Measurements from ENCODE around the gene CCT7. TPM values are rescaled to one million over a fixed set of nuclear protein-coding genes. Genes with fewer than 3 reads are reported as not detected.

The CCT7 gene
- total RNA-seq, 1 experiment from 2014 or later = 648 TPM

GRCh38 chr2:73217160-73217559 lies 16.9 kb upstream of the CCT7 start:
- Histone ChIP-seq H3K9me3 (ENCODE audit: low read depth, low read length, poor library complexity, severe bottlenecking) (no peaks in the 10 kb centered on the region), H3K27me3 (replicated peaks; ENCODE audit: insufficient read depth, low read depth, low read length, poor library complexity) (no peaks in the 10 kb centered on the region), H3K36me3 (ENCODE audit: insufficient read depth, low read length, poor library complexity, severe bottlenecking) (peaks cover 14% of the 10 kb centered on the region), H3K4me1 (ENCODE audit: insufficient read depth, low read length, poor library complexity, severe bottlenecking) (peaks cover 6% of the 10 kb centered on the region), H3K4me3 (ENCODE audit: low read depth, low read length, poor library complexity, severe bottlenecking) (no peak overlapping the region), H3K27ac (ENCODE audit: low read depth, low read length, poor library complexity, severe bottlenecking) (no peak overlapping the region)
- CTCF ChIA-PET = no interaction called here
- DNase-seq (ENCODE audit: low spot score) = no peak
- intact Hi-C loops (cut with micrococcal nuclease; ENCODE audit: unreplicated experiment) = no loop called here
- POLR2A ChIA-PET (ENCODE audit: low non-redundant PET) = no interaction called here
- TF ChIP-seq CTCF (conservative IDR thresholded peaks at IDR 0.05; ENCODE audit: low read depth, low read length) = no peak
- no peak for TF ChIP-seq EZH2 (IDR thresholded peaks at IDR 0.05; ENCODE audit: borderline replicate concordance, low read depth, low read length, poor library complexity, severe bottlenecking)
- no TSS peak for BruUV-seq (replicated peaks)

- Histone ChIP-seq H3K4me1 (ENCODE audit: insufficient read depth, low read length, poor library complexity, severe bottlenecking) (peaks cover 6% of the 10 kb centered on the region), H3K27ac (ENCODE audit: low read depth, low read length, poor library complexity, severe bottlenecking) (no peak overlapping the region), H3K36me3 (ENCODE audit: insufficient read depth, low read length, poor library complexity, severe bottlenecking) (peaks cover 15% of the 10 kb centered on the region), H3K9me3 (ENCODE audit: low read depth, low read length, poor library complexity, severe bottlenecking) (no peaks in the 10 kb centered on the region), H3K4me3 (ENCODE audit: low read depth, low read length, poor library complexity, severe bottlenecking) (no peak overlapping the region), H3K27me3 (replicated peaks; ENCODE audit: insufficient read depth, low read depth, low read length, poor library complexity) (no peaks in the 10 kb centered on the region)
- TF ChIP-seq CTCF (conservative IDR thresholded peaks at IDR 0.05; ENCODE audit: low read depth, low read length) = no peak
- no peak for TF ChIP-seq EZH2 (IDR thresholded peaks at IDR 0.05; ENCODE audit: borderline replicate concordance, low read depth, low read length, poor library complexity, severe bottlenecking)
- DNase-seq (ENCODE audit: low spot score) = no peak
- ChIA-PET POLR2A (ENCODE audit: low non-redundant PET) (no interaction called here), CTCF (no interaction called here)
- intact Hi-C loops (cut with micrococcal nuclease; ENCODE audit: unreplicated experiment) = no loop called here
- no TSS peak for BruUV-seq (replicated peaks)
These were observed 16.3 kb upstream of the CCT7 start for GRCh38 chr2:73217826-73218225.

GRCh38 chr2:73218298-73218697 lies 15.8 kb upstream of the CCT7 start:
- DNase-seq (ENCODE audit: low spot score) = no peak
- CTCF ChIA-PET = no interaction called here
- intact Hi-C loops (cut with micrococcal nuclease; ENCODE audit: unreplicated experiment) = no loop called here
- Histone ChIP-seq H3K4me3 (ENCODE audit: low read depth, low read length, poor library complexity, severe bottlenecking) (no peak overlapping the region), H3K9me3 (ENCODE audit: low read depth, low read length, poor library complexity, severe bottlenecking) (no peaks in the 10 kb centered on the region), H3K27ac (ENCODE audit: low read depth, low read length, poor library complexity, severe bottlenecking) (no peak overlapping the region), H3K27me3 (replicated peaks; ENCODE audit: insufficient read depth, low read depth, low read length, poor library complexity) (no peaks in the 10 kb centered on the region), H3K4me1 (ENCODE audit: insufficient read depth, low read length, poor library complexity, severe bottlenecking) (peaks cover 6% of the 10 kb centered on the region), H3K36me3 (ENCODE audit: insufficient read depth, low read length, poor library complexity, severe bottlenecking) (peaks cover 15% of the 10 kb centered on the region)
- POLR2A ChIA-PET (ENCODE audit: low non-redundant PET) = no interaction called here
- TF ChIP-seq EZH2 (IDR thresholded peaks at IDR 0.05; ENCODE audit: borderline replicate concordance, low read depth, low read length, poor library complexity, severe bottlenecking) = no peak
- no peak for TF ChIP-seq CTCF (conservative IDR thresholded peaks at IDR 0.05; ENCODE audit: low read depth, low read length)
- BruUV-seq (replicated peaks) = no TSS peak
